SH-SY5Y (cell line): ENCODE measurements around the gene RAB6B.

Experiments
- GATA2 ChIP-seq: IDR thresholded peaks from 2 replicates; pipeline ENCODE4 v1.6.1; 2011; ENCODE audit warnings: mild to moderate bottlenecking, low read depth, low read length
- GATA3 ChIP-seq: IDR thresholded peaks from 2 replicates; pipeline ENCODE4 v1.6.1; 2011; ENCODE audit warnings: low read depth, mild to moderate bottlenecking, low read length, moderate library complexity

Gene RAB6B

GRCh38 chr3:133895208-133896001, at the start of gene RAB6B:
TSS of gene RAB6B (minus strand) at chr3:133895882. CDS start at chr3:133895466, 416 bp downstream.
- no peak for TF ChIP-seq GATA2
- TF ChIP-seq GATA3: no peak

GRCh38 chr3:133944641-133945380, 49.1 kb upstream of the RAB6B start:
- TF ChIP-seq GATA3 (no peak), GATA2 (no peak)

GRCh38 chr3:133944181-133944580, 48.5 kb upstream of the RAB6B start:
- TF ChIP-seq GATA3: no peak
- TF ChIP-seq GATA2: no peak

- TF ChIP-seq GATA3 (no peak), GATA2 (no peak)
These were observed 48.0 kb upstream of the RAB6B start for GRCh38 chr3:133943639-133944141.

- TF ChIP-seq GATA3 (no peak), GATA2 (no peak)
These were observed 47.4 kb upstream of the RAB6B start for GRCh38 chr3:133943031-133943535.

- TF ChIP-seq GATA2 (no peak), GATA3 (no peak)
These were observed 45.7 kb upstream of the RAB6B start for GRCh38 chr3:133941415-133941821.

GRCh38 chr3:133940536-133940935, 44.9 kb upstream of the RAB6B start:
- TF ChIP-seq GATA2: no peak
- TF ChIP-seq GATA3: no peak

- TF ChIP-seq GATA3: no peak
- TF ChIP-seq GATA2: no peak
These were observed 43.8 kb upstream of the RAB6B start for GRCh38 chr3:133939463-133939835.

GRCh38 chr3:133938770-133939462, 43.2 kb upstream of the RAB6B start:
- no peak for TF ChIP-seq GATA3

GRCh38 chr3:133937756-133938601, 42.3 kb upstream of the RAB6B start:
- no peak for TF ChIP-seq GATA2
- no peak for TF ChIP-seq GATA3

- no peak for TF ChIP-seq GATA2
These were observed 41.5 kb upstream of the RAB6B start for GRCh38 chr3:133937061-133937686.

GRCh38 chr3:133935843-133936769, 40.4 kb upstream of the RAB6B start:
- TF ChIP-seq GATA2 (no peak), GATA3 (no peak)
